Bone marrow (tissue), 2 donors: ENCODE results near the gene GRM1.

ENCODE experiments used
- DNase-seq, 2 donors: peaks; one replicate each; lab custom pipeline; 2025; lab: John Stamatoyannopoulos, UW

Gene GRM1

GRCh38 chr6:146100776-146101175 lies 71.9 kb downstream of the GRM1 start:
- no peak for DNase-seq

GRCh38 chr6:146103416-146104072 lies 74.7 kb downstream of the GRM1 start:
- DNase-seq = no peak

- no peak for DNase-seq
These were observed 77.7 kb downstream of the GRM1 start for GRCh38 chr6:146106532-146106931.

- no peak for DNase-seq
These were observed 82.1 kb downstream of the GRM1 start for GRCh38 chr6:146110990-146111389.

- DNase-seq = no peak
These were observed 83.1 kb downstream of the GRM1 start for GRCh38 chr6:146111881-146112450.

GRCh38 chr6:146113084-146113623 lies 84.3 kb downstream of the GRM1 start:
- DNase-seq = no peak

- no peak for DNase-seq
These were observed 94.8 kb downstream of the GRM1 start for GRCh38 chr6:146123616-146124015.

GRCh38 chr6:146127447-146128215 lies 98.8 kb downstream of the GRM1 start:
- DNase-seq = no peak

- no peak for DNase-seq
These were observed 105.0 kb downstream of the GRM1 start for GRCh38 chr6:146133866-146134265.

- no peak for DNase-seq
These were observed 106.3 kb downstream of the GRM1 start for GRCh38 chr6:146135167-146135566.

GRCh38 chr6:146146836-146147235 lies 118.0 kb downstream of the GRM1 start:
- no peak for DNase-seq

- no peak for DNase-seq
These were observed 120.9 kb downstream of the GRM1 start for GRCh38 chr6:146149770-146150169.

- no peak for DNase-seq
These were observed 124.3 kb downstream of the GRM1 start for GRCh38 chr6:146153040-146153758.

- DNase-seq = no peak
These were observed 125.3 kb downstream of the GRM1 start for GRCh38 chr6:146154197-146154596.

- no peak for DNase-seq
These were observed 132.8 kb downstream of the GRM1 start for GRCh38 chr6:146161664-146162063.

GRCh38 chr6:146169872-146170271 lies 141.0 kb downstream of the GRM1 start:
- DNase-seq = no peak

- no peak for DNase-seq
These were observed 148.9 kb downstream of the GRM1 start for GRCh38 chr6:146177785-146178184.

- DNase-seq = no peak
These were observed 155.0 kb downstream of the GRM1 start for GRCh38 chr6:146183831-146184230.

GRCh38 chr6:146184701-146185100 lies 155.8 kb downstream of the GRM1 start:
- DNase-seq = no peak

GRCh38 chr6:146189131-146189530 lies 160.3 kb downstream of the GRM1 start:
- DNase-seq = no peak

- DNase-seq = no peak
These were observed 161.7 kb downstream of the GRM1 start for GRCh38 chr6:146190581-146190980.

- no peak for DNase-seq
These were observed 162.3 kb downstream of the GRM1 start for GRCh38 chr6:146191166-146191565.
